Measurements from ENCODE around the gene TNNI3K.

TNNI3K gene

GRCh38 chr1:74314438-74314837 is 79.3 kb downstream of the TNNI3K start:
- H3K4me3 ChIP-seq (ENCODE audit: low read length), result no peak overlapping the region
- H3K27ac ChIP-seq (ENCODE audit: low read depth, low read length), result no peak overlapping the region

GRCh38 chr1:74316302-74316701 is 81.1 kb downstream of the TNNI3K start:
- H3K4me1 ChIP-seq (ENCODE audit: insufficient read depth, low read length), result 0 out of 2 replicates have a peak, but pooled peaks cover 13% of the 10 kb centered on the region
- no peak overlapping the region for H3K9ac ChIP-seq (ENCODE audit: low read depth, low read length)
- H3K27me3 ChIP-seq (ENCODE audit: insufficient read depth, low read length), result no peaks in the 10 kb centered on the region
- H3K9me3 ChIP-seq (ENCODE audit: insufficient read depth, low read depth, low read length), result no peaks in the 10 kb centered on the region
- no peak overlapping the region for H3K27ac ChIP-seq (ENCODE audit: low read depth, low read length)
- WGBS, result 80% methylated on average over 2 of the region's 2 CpGs
- no peaks in the 10 kb centered on the region for H3K36me3 ChIP-seq (ENCODE audit: insufficient read depth, low read length)
- H3K4me3 ChIP-seq (ENCODE audit: low read length), result no peak overlapping the region

More at GRCh38 chr1:74314438-74314837, 79.3 kb downstream of the TNNI3K start:
- Histone ChIP-seq H3K36me3 (ENCODE audit: insufficient read depth, low read length) (no peaks in the 10 kb centered on the region), H3K9me3 (ENCODE audit: insufficient read depth, low read depth, low read length) (no peaks in the 10 kb centered on the region), H3K27me3 (ENCODE audit: insufficient read depth, low read length) (no peaks in the 10 kb centered on the region), H3K4me1 (ENCODE audit: insufficient read depth, low read length) (0 out of 2 replicates have a peak, but pooled peaks cover 13% of the 10 kb centered on the region), H3K9ac (ENCODE audit: low read depth, low read length) (no peak overlapping the region)

GRCh38 chr1:74317663-74318062 is 82.5 kb downstream of the TNNI3K start:
- Histone ChIP-seq H3K27me3 (ENCODE audit: insufficient read depth, low read length) (no peaks in the 10 kb centered on the region), H3K36me3 (ENCODE audit: insufficient read depth, low read length) (no peaks in the 10 kb centered on the region), H3K4me1 (ENCODE audit: insufficient read depth, low read length) (0 out of 2 replicates have a peak, but pooled peaks cover 6% of the 10 kb centered on the region), H3K27ac (ENCODE audit: low read depth, low read length) (no peak overlapping the region), H3K9ac (ENCODE audit: low read depth, low read length) (no peak overlapping the region), H3K9me3 (ENCODE audit: insufficient read depth, low read depth, low read length) (no peaks in the 10 kb centered on the region), H3K4me3 (ENCODE audit: low read length) (no peak overlapping the region)
- 95% methylated on average over 3 of the region's 3 CpGs for WGBS

GRCh38 chr1:74323937-74324473 is 88.8 kb downstream of the TNNI3K start:
- no peaks in the 10 kb centered on the region for H3K9me3 ChIP-seq (ENCODE audit: insufficient read depth, low read depth, low read length)
- no peaks in the 10 kb centered on the region for H3K36me3 ChIP-seq (ENCODE audit: insufficient read depth, low read length)
- no peak overlapping the region for H3K4me3 ChIP-seq (ENCODE audit: low read length)
- no peak overlapping the region for H3K27ac ChIP-seq (ENCODE audit: low read depth, low read length)
- no peaks in the 10 kb centered on the region for H3K27me3 ChIP-seq (ENCODE audit: insufficient read depth, low read length)
- H3K4me1 ChIP-seq (ENCODE audit: insufficient read depth, low read length), result no peaks in the 10 kb centered on the region
- no peak overlapping the region for H3K9ac ChIP-seq (ENCODE audit: low read depth, low read length)
- WGBS, result 76% methylated on average over 1 of the region's 1 CpG

GRCh38 chr1:74324684-74325448 is 89.7 kb downstream of the TNNI3K start:
- Histone ChIP-seq H3K4me1 (ENCODE audit: insufficient read depth, low read length) (no peaks in the 10 kb centered on the region), H3K36me3 (ENCODE audit: insufficient read depth, low read length) (no peaks in the 10 kb centered on the region), H3K27ac (ENCODE audit: low read depth, low read length) (no peak overlapping the region), H3K4me3 (ENCODE audit: low read length) (no peak overlapping the region), H3K27me3 (ENCODE audit: insufficient read depth, low read length) (no peaks in the 10 kb centered on the region), H3K9me3 (ENCODE audit: insufficient read depth, low read depth, low read length) (no peaks in the 10 kb centered on the region), H3K9ac (ENCODE audit: low read depth, low read length) (no peak overlapping the region)
- WGBS, result 92% methylated on average over 6 of the region's 6 CpGs

GRCh38 chr1:74328851-74329250 is 93.7 kb downstream of the TNNI3K start:
- no peaks in the 10 kb centered on the region for H3K27me3 ChIP-seq (ENCODE audit: insufficient read depth, low read length)
- H3K27ac ChIP-seq (ENCODE audit: low read depth, low read length), result no peak overlapping the region
- H3K4me1 ChIP-seq (ENCODE audit: insufficient read depth, low read length), result no peaks in the 10 kb centered on the region
- H3K9me3 ChIP-seq (ENCODE audit: insufficient read depth, low read depth, low read length), result no peaks in the 10 kb centered on the region
- H3K9ac ChIP-seq (ENCODE audit: low read depth, low read length), result no peak overlapping the region
- H3K4me3 ChIP-seq (ENCODE audit: low read length), result no peak overlapping the region
- H3K36me3 ChIP-seq (ENCODE audit: insufficient read depth, low read length), result no peaks in the 10 kb centered on the region

GRCh38 chr1:74333244-74333643 is 98.1 kb downstream of the TNNI3K start:
- no peaks in the 10 kb centered on the region for H3K4me1 ChIP-seq (ENCODE audit: insufficient read depth, low read length)

GRCh38 chr1:74334147-74334546 is 99.0 kb downstream of the TNNI3K start:
- H3K9me3 ChIP-seq (ENCODE audit: insufficient read depth, low read depth, low read length), result no peaks in the 10 kb centered on the region
- no peaks in the 10 kb centered on the region for H3K36me3 ChIP-seq (ENCODE audit: insufficient read depth, low read length)
- no peak overlapping the region for H3K9ac ChIP-seq (ENCODE audit: low read depth, low read length)
- no peaks in the 10 kb centered on the region for H3K4me1 ChIP-seq (ENCODE audit: insufficient read depth, low read length)
- no peaks in the 10 kb centered on the region for H3K27me3 ChIP-seq (ENCODE audit: insufficient read depth, low read length)
- H3K27ac ChIP-seq (ENCODE audit: low read depth, low read length), result no peak overlapping the region
- H3K4me3 ChIP-seq (ENCODE audit: low read length), result no peak overlapping the region

More at GRCh38 chr1:74333244-74333643, 98.1 kb downstream of the TNNI3K start:
- Histone ChIP-seq H3K27ac (ENCODE audit: low read depth, low read length) (no peak overlapping the region), H3K9me3 (ENCODE audit: insufficient read depth, low read depth, low read length) (no peaks in the 10 kb centered on the region), H3K36me3 (ENCODE audit: insufficient read depth, low read length) (no peaks in the 10 kb centered on the region), H3K9ac (ENCODE audit: low read depth, low read length) (no peak overlapping the region), H3K27me3 (ENCODE audit: insufficient read depth, low read length) (no peaks in the 10 kb centered on the region), H3K4me3 (ENCODE audit: low read length) (no peak overlapping the region)
- 94% methylated on average over 1 of the region's 2 CpGs for WGBS

GRCh38 chr1:74340656-74341055 is 105.5 kb downstream of the TNNI3K start:
- H3K9me3 ChIP-seq (ENCODE audit: insufficient read depth, low read depth, low read length), result no peaks in the 10 kb centered on the region
- H3K36me3 ChIP-seq (ENCODE audit: insufficient read depth, low read length), result no peaks in the 10 kb centered on the region
- no peaks in the 10 kb centered on the region for H3K27me3 ChIP-seq (ENCODE audit: insufficient read depth, low read length)
- no peak overlapping the region for H3K4me3 ChIP-seq (ENCODE audit: low read length)
- no peak overlapping the region for H3K9ac ChIP-seq (ENCODE audit: low read depth, low read length)
- 89% methylated on average over 2 of the region's 2 CpGs for WGBS
- H3K27ac ChIP-seq (ENCODE audit: low read depth, low read length), result no peak overlapping the region
- H3K4me1 ChIP-seq (ENCODE audit: insufficient read depth, low read length), result no peaks in the 10 kb centered on the region

GRCh38 chr1:74341702-74342339 is 106.6 kb downstream of the TNNI3K start:
- H3K9me3 ChIP-seq (ENCODE audit: insufficient read depth, low read depth, low read length), result no peaks in the 10 kb centered on the region
- H3K36me3 ChIP-seq (ENCODE audit: insufficient read depth, low read length), result no peaks in the 10 kb centered on the region
- H3K4me3 ChIP-seq (ENCODE audit: low read length), result no peak overlapping the region
- no peak overlapping the region for H3K27ac ChIP-seq (ENCODE audit: low read depth, low read length)
- H3K27me3 ChIP-seq (ENCODE audit: insufficient read depth, low read length), result no peaks in the 10 kb centered on the region
- H3K4me1 ChIP-seq (ENCODE audit: insufficient read depth, low read length), result no peaks in the 10 kb centered on the region
- H3K9ac ChIP-seq (ENCODE audit: low read depth, low read length), result no peak overlapping the region
- WGBS, result 96% methylated on average over 4 of the region's 4 CpGs

- no peaks in the 10 kb centered on the region for H3K4me1 ChIP-seq (ENCODE audit: insufficient read depth, low read length)
- H3K9me3 ChIP-seq (ENCODE audit: insufficient read depth, low read depth, low read length), result no peaks in the 10 kb centered on the region
- no peaks in the 10 kb centered on the region for H3K27me3 ChIP-seq (ENCODE audit: insufficient read depth, low read length)
- H3K36me3 ChIP-seq (ENCODE audit: insufficient read depth, low read length), result no peaks in the 10 kb centered on the region
- no peak overlapping the region for H3K4me3 ChIP-seq (ENCODE audit: low read length)
- H3K9ac ChIP-seq (ENCODE audit: low read depth, low read length), result no peak overlapping the region
- no peak overlapping the region for H3K27ac ChIP-seq (ENCODE audit: low read depth, low read length)
- WGBS, result 92% methylated on average over 1 of the region's 1 CpG
Observed at GRCh38 chr1:74343216-74343615, 108.0 kb downstream of the TNNI3K start.

All from HUES64 (cell line).